ENCODE data around the gene CRTAC1.

The CRTAC1 gene

GRCh38 chr10:97924678-97925077 lies 105.7 kb downstream of the CRTAC1 start:
- TF ChIP-seq CTCF (conservative IDR thresholded peaks at IDR 0.05; ENCODE audit: control insufficient read depth, insufficient read depth, low read depth, low read length), result no peak
- DNase-seq (ENCODE audit: low read depth), result no peak
- H3K4me3 ChIP-seq (ENCODE audit: control insufficient read depth, low read depth, low read length), result no peak overlapping the region

- H3K4me3 ChIP-seq (ENCODE audit: control insufficient read depth, low read depth, low read length), result no peak overlapping the region
- no peak for TF ChIP-seq CTCF (conservative IDR thresholded peaks at IDR 0.05; ENCODE audit: control insufficient read depth, insufficient read depth, low read depth, low read length)
- no peak for DNase-seq (ENCODE audit: low read depth)
Measured at GRCh38 chr10:97923476-97923875, 106.9 kb downstream of the CRTAC1 start.

- no peak for TF ChIP-seq CTCF (conservative IDR thresholded peaks at IDR 0.05; ENCODE audit: control insufficient read depth, insufficient read depth, low read depth, low read length)
- DNase-seq (ENCODE audit: low read depth), result no peak
Measured at GRCh38 chr10:97923057-97923456, 107.4 kb downstream of the CRTAC1 start.

GRCh38 chr10:97922022-97922758 lies 108.2 kb downstream of the CRTAC1 start:
- DNase-seq (ENCODE audit: low read depth), result no peak
- H3K4me3 ChIP-seq (ENCODE audit: control insufficient read depth, low read depth, low read length), result no peak overlapping the region
- no peak for TF ChIP-seq CTCF (conservative IDR thresholded peaks at IDR 0.05; ENCODE audit: control insufficient read depth, insufficient read depth, low read depth, low read length)

More at GRCh38 chr10:97923057-97923456, 107.4 kb downstream of the CRTAC1 start:
- H3K4me3 ChIP-seq (ENCODE audit: control insufficient read depth, low read depth, low read length), result no peak overlapping the region

GRCh38 chr10:97921581-97922021 lies 108.8 kb downstream of the CRTAC1 start:
- TF ChIP-seq CTCF (conservative IDR thresholded peaks at IDR 0.05; ENCODE audit: control insufficient read depth, insufficient read depth, low read depth, low read length), result no peak
- no peak overlapping the region for H3K4me3 ChIP-seq (ENCODE audit: control insufficient read depth, low read depth, low read length)
- DNase-seq (ENCODE audit: low read depth), result peak; percentile 38

- DNase-seq (ENCODE audit: low read depth), result no peak
Measured at GRCh38 chr10:97920865-97921264, 109.6 kb downstream of the CRTAC1 start.

More at GRCh38 chr10:97920865-97921264, 109.6 kb downstream of the CRTAC1 start:
- TF ChIP-seq CTCF (conservative IDR thresholded peaks at IDR 0.05; ENCODE audit: control insufficient read depth, insufficient read depth, low read depth, low read length), result no peak
- no peak overlapping the region for H3K4me3 ChIP-seq (ENCODE audit: control insufficient read depth, low read depth, low read length)
